GM15510 (cell line): ENCODE data around the gene GCC2.

Experiments
- POLR2A ChIP-seq: IDR thresholded peaks from 3 replicates; pipeline ENCODE4 v1.6.1; 2011; ENCODE audit warnings: borderline replicate concordance; ENCODE audit not compliant: insufficient read length; ENCODE audit errors: extremely low read depth

The GCC2 gene

GRCh38 chr2:108423502-108424251, 25.3 kb upstream of the GCC2 start:
- TF ChIP-seq POLR2A: no peak

DNA sequence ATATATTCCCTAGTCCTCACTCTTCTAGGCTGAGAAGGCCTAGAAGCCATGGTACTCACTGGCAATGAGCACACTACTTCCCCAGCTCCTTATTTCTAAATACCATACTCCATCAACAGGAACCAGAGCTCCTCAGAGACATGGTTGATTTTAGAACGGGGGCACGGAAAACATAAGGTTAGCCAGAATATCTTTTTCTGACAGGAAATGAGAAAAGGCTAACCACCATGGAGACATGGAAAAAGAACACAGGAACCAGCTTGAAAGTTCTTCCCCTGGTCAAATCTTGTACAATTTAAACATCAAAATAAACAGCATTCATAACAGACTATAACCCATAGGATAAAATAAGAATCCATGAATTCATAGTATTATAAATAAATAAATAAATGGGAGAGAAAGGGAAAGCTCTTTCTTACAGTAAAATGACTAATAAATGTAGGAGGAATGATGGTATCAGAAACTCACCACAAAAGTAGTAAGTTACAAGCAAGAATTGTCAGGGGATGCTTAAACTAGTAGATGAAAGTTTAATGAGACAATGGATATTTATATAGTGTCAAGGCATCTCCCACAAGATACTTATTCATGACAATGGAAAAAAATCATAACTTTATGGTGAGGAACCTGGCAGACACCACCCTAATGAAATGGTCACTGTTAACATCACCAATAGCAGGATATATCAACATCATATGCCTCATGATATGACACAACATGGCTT, 20.6 kb upstream of the GCC2 start:
- TF ChIP-seq POLR2A: no peak

GRCh38 chr2:108436976-108437375, 12.0 kb upstream of the GCC2 start:
- no peak for TF ChIP-seq POLR2A

- no peak for TF ChIP-seq POLR2A
Measured at GRCh38 chr2:108441712-108442111, 7.3 kb upstream of the GCC2 start.

DNA sequence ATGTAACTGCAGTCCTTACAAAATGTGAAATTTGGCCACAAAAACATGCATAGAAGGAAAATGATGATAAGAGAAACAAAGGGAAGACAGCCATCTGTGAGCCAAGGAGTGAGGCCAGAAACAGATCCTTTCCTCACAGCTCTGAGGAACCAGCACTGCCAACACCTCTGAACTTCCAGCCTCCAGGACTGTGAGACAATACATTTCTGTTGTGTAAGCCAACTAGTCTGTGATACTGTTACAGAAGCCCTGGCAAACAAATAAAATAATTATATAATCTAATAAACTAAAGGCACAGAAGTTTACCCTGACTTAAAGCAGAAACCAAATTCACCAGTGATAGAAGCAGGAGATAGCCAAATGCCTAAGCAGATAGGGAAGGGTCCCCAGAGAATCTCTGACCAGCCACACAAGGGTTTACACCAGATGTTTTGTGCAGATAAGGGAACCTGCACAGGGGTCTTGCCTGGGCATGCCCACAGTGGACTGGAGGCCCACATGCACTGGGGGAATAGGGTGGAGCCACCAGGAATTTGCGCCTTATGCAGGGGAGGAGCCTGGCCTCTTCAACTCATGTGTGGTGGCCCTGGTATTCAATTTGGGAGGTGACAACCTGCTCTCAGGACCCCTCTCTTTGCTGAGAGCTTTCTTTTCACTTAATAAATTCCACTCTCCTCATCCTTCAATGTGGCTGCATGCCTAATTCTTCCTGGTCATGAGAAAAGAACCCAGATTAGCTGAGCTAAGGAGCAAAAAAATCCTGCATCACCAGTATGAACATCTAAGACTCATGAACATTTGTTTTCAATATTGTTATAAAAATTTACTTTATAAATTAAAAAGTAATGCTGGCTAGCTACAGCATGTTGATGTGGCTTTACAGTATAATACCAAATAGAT, 3.8 kb upstream of the GCC2 start:
- TF ChIP-seq POLR2A: no peak

DNA sequence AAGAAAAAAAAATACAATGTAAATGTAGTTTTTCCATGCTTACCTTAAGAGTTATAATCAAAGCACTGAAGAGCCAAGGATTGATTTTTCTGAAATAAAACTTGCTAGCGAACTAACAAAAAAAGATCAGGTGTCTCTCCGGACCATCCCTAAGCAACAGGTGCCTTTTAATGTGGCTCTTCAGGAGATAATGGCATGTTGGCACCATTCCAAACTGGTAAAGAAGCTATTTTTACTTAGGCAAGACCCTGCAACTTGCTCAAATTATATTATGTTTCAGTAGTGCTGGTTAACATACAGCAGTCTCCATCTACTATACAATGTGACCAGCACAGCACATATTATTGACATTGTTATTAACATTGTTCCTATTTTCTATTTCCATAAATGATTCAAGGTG, 2.3 kb upstream of the GCC2 start:
- TF ChIP-seq POLR2A: no peak

GRCh38 chr2:108447947-108448677, 894 bp upstream of the GCC2 start:
- no peak for TF ChIP-seq POLR2A

GRCh38 chr2:108449410-108450130, 564 bp downstream of the GCC2 start:
- no peak for TF ChIP-seq POLR2A

- no peak for TF ChIP-seq POLR2A
Measured at GRCh38 chr2:108450863-108451262, 1.9 kb downstream of the GCC2 start.

DNA sequence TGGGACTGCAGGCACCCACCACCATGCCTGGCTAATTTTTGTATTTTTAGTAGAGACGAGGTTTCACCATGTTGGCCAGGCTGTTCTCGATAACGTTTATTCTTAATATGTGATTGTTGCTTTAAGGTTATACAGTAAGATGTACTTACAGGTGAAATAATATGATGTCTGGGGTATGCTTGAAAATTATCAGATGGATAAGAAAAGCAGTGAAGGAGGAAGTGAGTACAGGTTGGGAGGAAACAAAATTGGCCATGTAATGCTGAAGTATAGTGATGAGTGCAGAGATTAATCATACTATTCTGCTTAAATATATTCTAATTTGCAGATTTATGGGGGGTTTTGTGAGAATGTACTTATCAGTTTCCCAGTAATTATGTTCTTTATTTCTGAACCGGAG, 3.0 kb downstream of the GCC2 start:
- no peak for TF ChIP-seq POLR2A

- TF ChIP-seq POLR2A: no peak
Measured at GRCh38 chr2:108454440-108454839, 5.4 kb downstream of the GCC2 start.

- TF ChIP-seq POLR2A: no peak
Measured at GRCh38 chr2:108455571-108455970, 6.6 kb downstream of the GCC2 start.

DNA sequence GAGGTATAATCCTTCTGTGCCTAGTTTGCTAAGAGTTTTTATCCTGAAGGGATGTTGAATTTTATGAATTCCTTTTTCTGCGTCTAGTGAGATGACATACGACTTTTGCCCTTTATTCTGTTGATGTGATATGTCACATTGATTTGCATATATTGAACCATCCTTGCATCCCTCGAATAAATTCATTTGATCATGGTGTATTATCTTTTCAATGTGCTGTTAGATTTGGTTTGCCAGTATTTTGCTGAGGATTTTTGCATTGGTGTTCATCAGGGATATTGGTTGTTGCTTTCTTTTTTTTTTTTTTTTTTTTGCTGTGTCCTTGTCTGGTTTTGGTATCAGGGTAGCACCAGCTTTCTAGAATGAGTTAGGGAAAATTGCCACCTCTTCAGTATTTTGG, 9.1 kb downstream of the GCC2 start:
- no peak for TF ChIP-seq POLR2A

DNA sequence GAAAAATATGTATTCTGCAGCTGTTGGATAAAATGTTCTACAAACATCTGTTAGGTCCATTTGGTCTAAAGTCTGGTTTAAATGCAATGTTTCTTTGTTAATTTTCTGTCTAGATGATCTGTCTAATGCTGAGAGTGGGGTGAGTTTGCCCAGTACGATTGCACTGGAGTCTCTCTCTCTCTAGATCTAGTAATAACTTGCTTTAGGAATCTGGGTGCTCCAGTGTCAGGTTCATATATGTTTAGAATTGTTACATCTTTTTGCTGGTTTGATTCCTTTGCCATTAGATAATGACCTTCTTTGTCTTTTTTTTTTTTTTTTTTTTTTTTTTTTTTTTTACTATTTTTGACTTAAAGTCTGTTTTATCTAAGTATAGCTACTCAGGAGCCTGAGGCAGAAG, 10.4 kb downstream of the GCC2 start:
- TF ChIP-seq POLR2A: no peak
